ENCODE measurements around the gene NEK11.
"Not testable (repeated sequence)": the region's sequence is repeated elsewhere in the genome, so short reads cannot be mapped to it uniquely, and the experiment has no call there.

Gene NEK11

GRCh38 chr3:131042271-131042985 lies 15.8 kb downstream of the NEK11 start:
- not testable (repeated sequence) for DNase-seq

- DNase-seq = no peak
Observed at GRCh38 chr3:131047582-131047981, 20.9 kb downstream of the NEK11 start.

GRCh38 chr3:131048030-131048429 lies 21.4 kb downstream of the NEK11 start:
- no peak for DNase-seq

GRCh38 chr3:131050001-131050400 lies 23.3 kb downstream of the NEK11 start:
- no peak for DNase-seq

GRCh38 chr3:131053043-131053859 lies 26.6 kb downstream of the NEK11 start:
- DNase-seq = no peak

- no peak for DNase-seq
Observed at GRCh38 chr3:131067983-131068382, 41.3 kb downstream of the NEK11 start.

GRCh38 chr3:131072099-131072559 lies 45.5 kb downstream of the NEK11 start:
- DNase-seq = peak; percentile 70

GRCh38 chr3:131072845-131073244 lies 46.2 kb downstream of the NEK11 start:
- peak; percentile 42 for DNase-seq

GRCh38 chr3:131075632-131076328 lies 49.1 kb downstream of the NEK11 start:
- DNase-seq = no peak

- DNase-seq = no peak
Observed at GRCh38 chr3:131077904-131078303, 51.2 kb downstream of the NEK11 start.

GRCh38 chr3:131079086-131079485 lies 52.4 kb downstream of the NEK11 start:
- no peak for DNase-seq

GRCh38 chr3:131081224-131081623 lies 54.5 kb downstream of the NEK11 start:
- DNase-seq = peak; percentile 33

GRCh38 chr3:131082246-131082645 lies 55.6 kb downstream of the NEK11 start:
- DNase-seq = no peak

- DNase-seq = peak; percentile 22
Observed at GRCh38 chr3:131082871-131083863, 56.5 kb downstream of the NEK11 start.

- DNase-seq = peak; percentile 49
Observed at GRCh38 chr3:131091768-131092167, 65.1 kb downstream of the NEK11 start.

- DNase-seq = peak; percentile 38
Observed at GRCh38 chr3:131107637-131108433, 81.2 kb downstream of the NEK11 start.

- DNase-seq = no peak
Observed at GRCh38 chr3:131109156-131109555, 82.5 kb downstream of the NEK11 start.

- peak; percentile 85 for DNase-seq
Observed at GRCh38 chr3:131110087-131110486, 83.4 kb downstream of the NEK11 start.

- DNase-seq = peak; percentile 16
Observed at GRCh38 chr3:131114256-131114655, 87.6 kb downstream of the NEK11 start.

- DNase-seq = no peak
Observed at GRCh38 chr3:131125684-131126083, 99.0 kb downstream of the NEK11 start.

GRCh38 chr3:131140891-131141290 lies 114.2 kb downstream of the NEK11 start:
- DNase-seq = no peak
